ENCODE data around the gene AGPAT1. TPM values are rescaled to one million over a fixed set of nuclear protein-coding genes. Genes with fewer than 3 reads are reported as not detected.

Gene AGPAT1
- total and polyA plus RNA-seq, 2 of the 13 experiments (the other 11 are each of a cell fraction or from before 2014, with no cell fraction given): 51.3 to 139 TPM

DNA sequence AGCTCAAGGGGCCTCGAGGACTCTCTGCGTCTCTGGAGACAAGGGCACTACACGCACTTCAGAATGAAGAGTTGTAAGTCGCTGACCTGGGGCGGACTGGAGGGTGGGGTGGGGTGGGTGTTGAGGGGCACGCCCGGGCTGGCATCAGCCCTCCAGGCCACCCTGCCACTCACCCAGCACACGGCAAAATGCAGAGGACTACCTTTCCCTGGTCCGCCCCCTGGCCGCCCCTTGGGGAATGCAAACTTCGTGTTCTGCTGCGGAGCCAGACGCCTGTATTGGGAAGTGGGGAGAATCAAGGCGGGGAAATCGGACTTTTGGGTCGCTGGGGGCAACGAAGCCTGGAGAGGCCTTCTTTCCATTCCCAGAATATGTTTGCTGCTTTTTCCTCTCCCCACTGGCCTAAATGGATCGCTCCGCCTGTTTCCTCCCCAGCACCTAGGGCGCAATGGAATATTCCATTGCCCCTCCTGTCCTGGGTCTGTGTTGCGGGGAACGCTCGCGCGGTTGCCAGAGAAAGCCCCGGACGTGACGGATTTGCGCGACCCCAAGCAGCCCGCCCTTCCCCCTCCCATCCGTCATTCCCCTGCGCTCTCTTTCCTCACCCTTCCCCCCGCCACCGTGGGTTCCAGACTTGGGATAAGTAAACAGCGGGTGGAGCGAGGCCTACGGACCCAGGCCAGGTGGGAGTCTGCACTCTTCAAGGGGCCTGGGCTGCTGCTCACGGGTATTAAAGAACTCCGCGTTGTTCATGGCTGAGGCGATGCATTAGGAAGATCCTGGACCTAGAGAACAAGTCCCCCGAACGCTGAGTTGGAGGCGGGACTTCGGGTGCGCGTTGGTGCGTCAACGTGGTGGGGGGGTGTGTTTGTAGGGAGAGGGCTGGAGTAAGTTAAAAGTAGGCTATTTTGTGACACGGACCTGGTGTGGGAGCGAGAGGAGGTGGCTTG, 22.0 kb downstream of the AGPAT1 start, which contains the start of gene PPT2 (continued):
- TF ChIP-seq, protein P1, sequence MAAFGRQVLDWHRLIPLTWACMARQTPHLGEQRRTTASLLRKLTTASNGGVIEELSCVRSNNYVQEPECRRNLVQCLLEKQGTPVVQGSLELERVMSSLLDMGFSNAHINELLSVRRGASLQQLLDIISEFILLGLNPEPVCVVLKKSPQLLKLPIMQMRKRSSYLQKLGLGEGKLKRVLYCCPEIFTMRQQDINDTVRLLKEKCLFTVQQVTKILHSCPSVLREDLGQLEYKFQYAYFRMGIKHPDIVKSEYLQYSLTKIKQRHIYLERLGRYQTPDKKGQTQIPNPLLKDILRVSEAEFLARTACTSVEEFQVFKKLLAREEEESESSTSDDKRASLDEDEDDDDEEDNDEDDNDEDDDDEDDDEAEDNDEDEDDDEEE (CRISPR knock-in tag; IDR thresholded peaks at IDR 0.05): 0 out of 2 replicates have a peak, but pooled peaks have one; percentile 12
- TF ChIP-seq ZNF780A (CRISPR knock-in tag; IDR thresholded peaks at IDR 0.05): no peak; the same call in 1 of the 2 replicates
- TF ChIP-seq ZFP90 (CRISPR knock-in tag; IDR thresholded peaks at IDR 0.05; ENCODE audit: borderline replicate concordance): no peak
- TF ChIP-seq ZNF451 (CRISPR knock-in tag; IDR thresholded peaks at IDR 0.05): no peak
- TF ChIP-seq MYNN (CRISPR knock-in tag; IDR thresholded peaks at IDR 0.05; ENCODE audit: low read depth): peak; percentile 60; the same call in 1 of the 2 replicates
- no peak; the same call in 1 of the 2 replicates for TF ChIP-seq KMT2A (CRISPR knock-in tag; IDR thresholded peaks at IDR 0.05)
- peak; percentile 4; the same call in 1 of the 2 replicates for TF ChIP-seq CHCHD3 (CRISPR knock-in tag; IDR thresholded peaks at IDR 0.05)
- TF ChIP-seq, protein P2, sequence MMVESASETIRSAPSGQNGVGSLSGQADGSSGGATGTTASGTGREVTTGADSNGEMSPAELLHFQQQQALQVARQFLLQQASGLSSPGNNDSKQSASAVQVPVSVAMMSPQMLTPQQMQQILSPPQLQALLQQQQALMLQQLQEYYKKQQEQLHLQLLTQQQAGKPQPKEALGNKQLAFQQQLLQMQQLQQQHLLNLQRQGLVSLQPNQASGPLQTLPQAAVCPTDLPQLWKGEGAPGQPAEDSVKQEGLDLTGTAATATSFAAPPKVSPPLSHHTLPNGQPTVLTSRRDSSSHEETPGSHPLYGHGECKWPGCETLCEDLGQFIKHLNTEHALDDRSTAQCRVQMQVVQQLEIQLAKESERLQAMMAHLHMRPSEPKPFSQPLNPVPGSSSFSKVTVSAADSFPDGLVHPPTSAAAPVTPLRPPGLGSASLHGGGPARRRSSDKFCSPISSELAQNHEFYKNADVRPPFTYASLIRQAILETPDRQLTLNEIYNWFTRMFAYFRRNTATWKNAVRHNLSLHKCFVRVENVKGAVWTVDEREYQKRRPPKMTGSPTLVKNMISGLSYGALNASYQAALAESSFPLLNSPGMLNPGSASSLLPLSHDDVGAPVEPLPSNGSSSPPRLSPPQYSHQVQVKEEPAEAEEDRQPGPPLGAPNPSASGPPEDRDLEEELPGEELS (CRISPR knock-in tag; IDR thresholded peaks at IDR 0.05): peak; percentile 71
- TF ChIP-seq SKI (IDR thresholded peaks at IDR 0.05; ENCODE audit: partially characterized antibody): peak; percentile 23
- no peak for TF ChIP-seq NFRKB (IDR thresholded peaks at IDR 0.05)
- TF ChIP-seq HNRNPL (IDR thresholded peaks at IDR 0.05; ENCODE audit: low read depth, low read length): peak; percentile 91
- TF ChIP-seq, protein P3, sequence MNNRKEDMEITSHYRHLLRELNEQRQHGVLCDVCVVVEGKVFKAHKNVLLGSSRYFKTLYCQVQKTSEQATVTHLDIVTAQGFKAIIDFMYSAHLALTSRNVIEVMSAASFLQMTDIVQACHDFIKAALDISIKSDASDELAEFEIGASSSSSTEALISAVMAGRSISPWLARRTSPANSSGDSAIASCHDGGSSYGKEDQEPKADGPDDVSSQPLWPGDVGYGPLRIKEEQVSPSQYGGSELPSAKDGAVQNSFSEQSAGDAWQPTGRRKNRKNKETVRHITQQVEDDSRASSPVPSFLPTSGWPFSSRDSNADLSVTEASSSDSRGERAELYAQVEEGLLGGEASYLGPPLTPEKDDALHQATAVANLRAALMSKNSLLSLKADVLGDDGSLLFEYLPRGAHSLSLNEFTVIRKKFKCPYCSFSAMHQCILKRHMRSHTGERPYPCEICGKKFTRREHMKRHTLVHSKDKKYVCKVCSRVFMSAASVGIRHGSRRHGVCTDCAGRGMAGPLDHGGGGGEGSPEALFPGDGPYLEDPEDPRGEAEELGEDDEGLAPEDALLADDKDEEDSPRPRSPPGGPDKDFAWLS (CRISPR knock-in tag; IDR thresholded peaks at IDR 0.05; ENCODE audit: borderline replicate concordance): peak; percentile 78; the same call in 1 of the 2 replicates
- no peak for TF ChIP-seq SOX6 (IDR thresholded peaks at IDR 0.05)
- TF ChIP-seq SOX6 (CRISPR knock-in tag; IDR thresholded peaks at IDR 0.05): peak; percentile 77
- TF ChIP-seq SMAD1 (CRISPR knock-in tag; IDR thresholded peaks at IDR 0.05; ENCODE audit: borderline replicate concordance, low read depth): no peak
- peak; percentile 61; the same call in 1 of the 2 replicates for TF ChIP-seq ZNF746 (CRISPR knock-in tag; IDR thresholded peaks at IDR 0.05)
- peak; percentile 72; the same call in 1 of the 2 replicates for TF ChIP-seq JUN (CRISPR knock-in tag; IDR thresholded peaks at IDR 0.05)
- TF ChIP-seq, protein P4, sequence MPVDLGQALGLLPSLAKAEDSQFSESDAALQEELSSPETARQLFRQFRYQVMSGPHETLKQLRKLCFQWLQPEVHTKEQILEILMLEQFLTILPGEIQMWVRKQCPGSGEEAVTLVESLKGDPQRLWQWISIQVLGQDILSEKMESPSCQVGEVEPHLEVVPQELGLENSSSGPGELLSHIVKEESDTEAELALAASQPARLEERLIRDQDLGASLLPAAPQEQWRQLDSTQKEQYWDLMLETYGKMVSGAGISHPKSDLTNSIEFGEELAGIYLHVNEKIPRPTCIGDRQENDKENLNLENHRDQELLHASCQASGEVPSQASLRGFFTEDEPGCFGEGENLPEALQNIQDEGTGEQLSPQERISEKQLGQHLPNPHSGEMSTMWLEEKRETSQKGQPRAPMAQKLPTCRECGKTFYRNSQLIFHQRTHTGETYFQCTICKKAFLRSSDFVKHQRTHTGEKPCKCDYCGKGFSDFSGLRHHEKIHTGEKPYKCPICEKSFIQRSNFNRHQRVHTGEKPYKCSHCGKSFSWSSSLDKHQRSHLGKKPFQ (CRISPR knock-in tag; IDR thresholded peaks at IDR 0.05; ENCODE audit: insufficient replicate concordance): peak; percentile 31
